ENCODE measurements around the gene DMRT3.

The DMRT3 gene

DNA sequence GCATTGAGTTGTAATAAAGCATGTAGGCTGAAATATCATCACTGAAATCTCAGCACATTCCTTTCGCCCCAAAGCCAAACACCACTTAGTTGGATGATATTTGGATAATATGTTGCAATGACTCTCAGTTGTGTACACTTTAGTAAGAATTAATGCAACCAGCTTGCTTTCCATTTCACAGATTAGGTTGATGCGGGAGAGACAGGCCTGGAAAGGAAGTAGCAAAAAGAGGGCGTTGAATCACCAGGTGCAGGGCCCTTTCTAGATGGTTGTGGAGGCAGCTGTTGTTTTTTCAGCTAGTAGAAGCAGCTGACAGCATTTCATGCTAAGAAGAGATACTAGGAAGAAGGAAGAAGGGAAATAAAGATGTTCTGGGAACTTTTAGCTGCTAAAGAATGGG is 30.9 kb downstream of the DMRT3 start:
- no peak for DNase-seq

DNA sequence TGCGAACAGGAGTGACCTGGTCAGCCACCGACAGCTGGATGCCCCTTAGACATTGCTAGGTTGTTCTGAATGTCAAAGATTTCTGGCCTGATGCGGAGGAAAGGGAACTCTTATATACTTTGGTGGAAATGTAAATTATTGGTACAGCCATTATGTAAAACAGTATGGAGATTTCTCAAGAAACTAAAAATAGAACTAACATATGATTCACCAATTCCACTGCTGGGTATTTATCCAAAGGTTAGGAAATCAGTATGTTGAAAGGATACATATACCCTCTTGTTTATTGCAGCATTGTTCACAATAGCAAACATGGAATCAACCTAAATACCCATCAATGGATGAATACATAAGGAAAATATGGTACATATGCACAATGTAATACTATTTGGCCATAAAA is 31.8 kb downstream of the DMRT3 start:
- DNase-seq, result no peak

DNA sequence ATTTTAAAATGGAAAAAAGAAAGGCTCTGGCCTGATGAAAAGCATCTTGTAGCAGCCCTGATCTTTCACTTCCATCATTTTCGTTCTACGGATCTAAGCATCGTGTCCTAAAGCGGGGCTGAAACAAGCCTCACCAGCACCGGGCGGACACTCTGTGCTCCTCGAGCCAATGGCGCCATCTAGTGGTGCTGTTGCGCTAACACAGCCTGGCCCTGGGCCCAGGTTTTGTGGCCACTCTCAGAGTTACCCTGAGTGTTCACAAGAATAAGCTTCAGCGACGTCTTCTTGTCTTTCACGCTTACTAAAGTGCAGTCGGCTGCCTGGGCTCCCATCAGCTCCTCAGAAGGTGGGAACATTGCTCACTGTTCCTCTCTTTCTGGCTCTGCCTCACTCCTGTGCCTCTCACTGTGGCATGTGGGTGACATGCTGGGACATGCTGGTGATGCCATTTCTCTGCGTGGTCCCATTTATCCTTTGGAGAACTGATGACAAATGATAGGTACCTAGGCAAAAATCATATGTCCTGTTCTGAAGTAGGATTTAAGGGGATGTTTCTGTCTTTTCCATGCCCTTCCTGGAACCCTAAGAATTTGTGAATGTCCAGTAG is 32.7 kb downstream of the DMRT3 start:
- peak; percentile 66 for DNase-seq

- no peak for DNase-seq
Observed at GRCh38 chr9:1013021-1013420, 36.6 kb downstream of the DMRT3 start.

- no peak for DNase-seq
Observed at GRCh38 chr9:1014225-1014624, 37.8 kb downstream of the DMRT3 start.

- no peak for DNase-seq
Observed at GRCh38 chr9:1014640-1015039, 38.2 kb downstream of the DMRT3 start.

- peak; percentile 13 for DNase-seq
Observed at GRCh38 chr9:1018121-1018520, 41.7 kb downstream of the DMRT3 start.

GRCh38 chr9:1024112-1024511 is 47.7 kb downstream of the DMRT3 start:
- DNase-seq, result no peak

GRCh38 chr9:1025131-1025530 is 48.7 kb downstream of the DMRT3 start:
- no peak for DNase-seq

GRCh38 chr9:1026219-1026618 is 49.8 kb downstream of the DMRT3 start:
- DNase-seq, result no peak

- DNase-seq, result no peak
Observed at GRCh38 chr9:1028501-1029190, 52.2 kb downstream of the DMRT3 start.

DNA sequence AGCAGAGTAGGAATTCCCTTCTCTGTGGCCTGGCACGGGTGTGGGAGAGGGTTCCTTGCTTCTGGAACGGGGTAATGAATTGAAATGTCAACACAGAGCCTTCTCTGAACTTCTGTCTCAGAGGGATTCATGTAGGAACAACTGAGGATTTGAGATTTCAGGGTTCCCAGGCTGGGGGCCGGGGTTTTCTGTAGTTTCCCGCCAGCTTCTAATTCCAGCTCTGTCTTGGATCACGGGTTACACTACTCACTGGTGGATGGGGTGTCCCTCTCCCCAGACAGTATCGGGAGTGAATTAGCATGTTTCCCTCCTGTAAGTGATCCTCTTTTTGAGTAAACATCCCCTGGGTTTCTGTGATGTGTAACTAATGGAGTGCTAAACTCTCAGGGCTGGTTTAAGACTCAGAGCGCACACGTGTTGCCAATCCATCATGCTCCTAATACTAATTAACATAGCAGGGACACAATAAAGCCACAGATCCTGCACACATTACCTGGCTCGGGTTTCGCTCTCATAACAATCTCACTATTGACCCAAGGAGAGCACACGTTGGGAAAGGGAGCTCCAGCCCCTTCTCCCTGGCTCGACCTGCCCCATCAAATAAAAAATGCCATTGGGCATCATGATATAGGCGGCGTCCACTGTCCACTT is 55.6 kb downstream of the DMRT3 start:
- no peak for DNase-seq

GRCh38 chr9:1034271-1034670 is 57.8 kb downstream of the DMRT3 start:
- no peak for DNase-seq

DNA sequence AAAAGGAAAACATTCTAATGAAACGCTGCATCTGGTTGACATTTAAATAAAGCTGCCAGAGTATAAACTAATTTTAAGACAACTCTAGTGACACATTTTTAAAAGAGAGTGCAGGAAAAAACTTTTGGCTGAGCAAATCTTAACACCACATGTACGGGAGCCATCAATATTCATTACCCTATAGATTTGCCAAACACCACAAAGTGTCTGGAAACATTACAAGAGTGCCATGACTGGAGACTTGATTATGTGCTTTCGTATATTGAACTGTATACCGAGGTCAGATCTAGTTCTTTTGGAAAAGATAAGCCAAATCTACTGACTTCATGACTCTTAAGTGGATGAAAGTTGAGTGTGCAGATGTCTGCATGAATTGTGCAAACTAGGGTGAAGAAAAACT is 63.1 kb downstream of the DMRT3 start:
- DNase-seq, result no peak

Measured in CD4-positive, alpha-beta T cell treated with Interleukin-17A for 1 hour (primary cell).